HG02623 (cell line): ENCODE measurements around the gene FAAP20.

ENCODE experiments used
- ATAC-seq: cut with Tn5 transposase; IDR thresholded peaks from one replicate; pipeline ENCODE4 v1.9.1; 2021; ENCODE audit warnings: moderate library complexity; ENCODE audit not compliant: unreplicated experiment

Gene FAAP20

DNA sequence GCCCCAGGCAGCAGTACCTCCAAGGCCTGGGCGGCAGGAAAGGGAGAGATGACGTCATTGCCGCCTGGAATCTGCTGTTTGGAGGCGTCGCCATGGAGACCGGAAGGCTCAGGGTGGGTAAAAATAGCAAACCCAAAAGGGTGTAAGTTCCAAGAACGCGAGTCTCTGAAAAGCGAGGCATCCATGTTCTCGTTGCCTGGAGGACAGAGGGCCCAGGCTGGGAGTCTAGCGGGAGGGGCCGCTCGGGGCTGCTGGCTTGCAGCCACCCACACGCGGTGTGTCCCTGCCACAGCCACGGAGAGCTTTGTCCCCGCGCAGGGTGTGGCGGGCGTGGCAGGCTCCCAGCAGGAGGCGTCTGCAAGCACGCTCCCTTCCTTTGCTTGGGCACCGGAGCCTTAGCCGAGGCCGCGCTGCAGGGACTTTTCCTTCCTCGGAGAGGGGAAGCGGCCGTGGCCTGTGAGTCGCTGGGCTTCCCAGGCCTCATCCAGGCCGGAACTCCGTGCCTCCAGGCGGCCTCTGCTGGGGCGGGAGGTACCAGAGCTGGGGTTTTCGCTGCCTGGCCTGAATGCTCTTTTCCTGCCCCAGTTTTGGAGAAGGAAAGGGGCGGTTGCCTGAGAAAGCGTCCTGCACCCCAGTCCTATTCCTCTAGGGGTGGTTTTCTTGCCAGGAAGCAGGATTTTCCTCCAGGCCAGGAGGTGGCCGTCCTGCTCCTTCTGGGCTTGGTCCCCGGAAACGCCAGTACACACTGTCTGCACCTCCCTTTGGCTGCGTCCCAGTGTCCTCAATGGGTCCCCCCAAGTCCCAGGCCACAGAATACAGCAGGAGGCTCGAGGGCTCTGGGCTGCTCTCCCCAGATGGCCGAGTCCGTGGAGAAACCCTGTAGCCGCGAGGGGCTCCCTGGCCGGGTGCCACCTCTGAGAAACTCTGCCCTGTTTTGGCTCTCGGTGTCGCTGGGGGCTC is 18.2 kb upstream of the FAAP20 start:
- no peak for ATAC-seq

DNA sequence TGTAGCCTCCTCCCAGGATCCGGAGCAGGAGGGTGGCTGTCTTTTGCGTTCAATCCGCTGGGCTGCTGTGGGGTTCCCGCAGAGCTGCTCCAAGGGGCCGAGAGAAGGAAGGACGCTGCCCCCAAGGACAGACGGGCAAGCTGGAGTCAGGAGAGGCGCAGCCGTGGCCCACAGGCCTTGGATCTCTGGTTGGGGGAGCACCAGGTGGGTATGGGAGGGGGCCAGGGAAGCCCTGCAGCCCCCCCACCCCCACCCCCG is 17.6 kb upstream of the FAAP20 start:
- no peak for ATAC-seq

- no peak for ATAC-seq
Measured at GRCh38 chr1:2210786-2211185, 16.2 kb upstream of the FAAP20 start.

GRCh38 chr1:2210084-2210653 is 15.6 kb upstream of the FAAP20 start:
- no peak for ATAC-seq

GRCh38 chr1:2209400-2210083 is 15.0 kb upstream of the FAAP20 start:
- ATAC-seq, result no peak

GRCh38 chr1:2208309-2209239 is 14.0 kb upstream of the FAAP20 start:
- no peak for ATAC-seq

- no peak for ATAC-seq
Measured at GRCh38 chr1:2206813-2207487, 12.4 kb upstream of the FAAP20 start.

DNA sequence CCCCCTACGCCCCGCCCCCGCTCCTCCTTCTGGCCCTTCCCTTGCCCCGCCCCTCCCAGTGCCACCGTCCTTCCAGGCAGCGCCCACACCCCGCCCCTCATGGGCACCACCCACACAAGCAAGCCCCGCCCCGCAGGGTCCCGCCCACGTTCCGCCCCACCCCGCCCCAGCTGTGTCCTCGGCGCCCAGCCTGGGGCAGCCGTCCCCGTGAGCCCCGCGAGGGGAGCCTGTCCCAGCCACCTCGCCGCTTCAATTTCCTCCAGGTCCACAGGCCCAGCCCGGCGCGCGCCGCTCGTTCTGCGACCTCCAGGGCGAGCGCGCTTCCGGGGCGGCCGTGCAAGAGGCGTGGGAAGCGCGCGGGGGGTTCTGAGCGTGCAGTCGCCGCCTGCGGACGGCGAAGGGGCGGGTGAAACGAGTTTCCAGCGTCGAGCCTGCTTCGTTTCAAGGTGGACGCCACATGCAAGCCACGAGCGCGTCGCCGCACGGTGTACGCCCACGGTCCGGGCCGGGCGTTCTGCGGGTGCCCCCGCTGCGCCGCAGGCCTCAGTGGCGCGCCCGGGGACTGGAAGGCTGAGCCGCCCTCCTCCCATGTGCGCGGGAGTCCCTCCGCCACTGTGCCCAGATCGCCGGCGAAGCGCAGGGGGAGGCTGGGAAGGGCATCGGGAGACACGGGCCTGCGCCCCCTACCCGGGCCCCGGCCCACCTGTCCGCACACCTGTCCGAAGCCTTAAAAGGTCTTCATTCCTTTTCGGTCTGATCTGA is 10.8 kb upstream of the FAAP20 start:
- ATAC-seq, result peak; percentile 62

- ATAC-seq, result no peak
Measured at GRCh38 chr1:2204415-2205190, 10.0 kb upstream of the FAAP20 start.

DNA sequence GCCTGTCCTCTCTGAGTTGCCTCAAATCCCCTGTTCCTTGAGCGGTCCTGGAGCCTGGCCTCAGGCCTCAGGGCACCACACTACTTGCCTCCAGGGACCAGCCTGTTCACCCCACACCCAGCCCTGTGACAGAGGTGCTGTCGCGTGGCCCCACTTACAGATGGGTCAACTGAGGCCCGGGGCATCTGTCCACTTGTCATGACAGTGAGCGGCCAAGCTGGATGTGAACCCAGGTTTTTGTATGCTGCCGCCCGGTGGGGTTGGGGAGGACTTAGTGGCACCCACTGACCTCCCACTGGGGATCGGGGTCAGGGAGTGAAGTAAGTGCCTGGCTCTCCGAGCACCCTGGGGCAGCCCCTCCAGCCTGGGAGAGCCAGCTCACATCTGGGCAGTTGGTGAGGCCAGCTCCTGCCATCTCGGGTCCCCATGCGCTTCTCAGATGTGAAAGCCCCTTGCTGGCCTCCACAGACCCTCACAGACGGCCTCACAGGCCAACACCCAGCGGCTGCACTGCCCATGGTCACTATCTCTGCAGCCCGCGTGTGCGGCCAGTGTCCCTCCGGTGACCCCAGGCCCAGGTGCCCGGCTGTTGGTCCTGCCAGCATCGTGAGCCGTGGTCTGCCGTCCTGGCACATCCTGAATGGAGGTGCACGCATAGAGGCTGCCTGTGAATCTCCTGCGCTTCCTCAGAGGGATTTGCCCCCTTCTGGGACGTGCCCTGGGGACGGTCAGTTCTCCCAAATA is 9.3 kb upstream of the FAAP20 start:
- no peak for ATAC-seq

DNA sequence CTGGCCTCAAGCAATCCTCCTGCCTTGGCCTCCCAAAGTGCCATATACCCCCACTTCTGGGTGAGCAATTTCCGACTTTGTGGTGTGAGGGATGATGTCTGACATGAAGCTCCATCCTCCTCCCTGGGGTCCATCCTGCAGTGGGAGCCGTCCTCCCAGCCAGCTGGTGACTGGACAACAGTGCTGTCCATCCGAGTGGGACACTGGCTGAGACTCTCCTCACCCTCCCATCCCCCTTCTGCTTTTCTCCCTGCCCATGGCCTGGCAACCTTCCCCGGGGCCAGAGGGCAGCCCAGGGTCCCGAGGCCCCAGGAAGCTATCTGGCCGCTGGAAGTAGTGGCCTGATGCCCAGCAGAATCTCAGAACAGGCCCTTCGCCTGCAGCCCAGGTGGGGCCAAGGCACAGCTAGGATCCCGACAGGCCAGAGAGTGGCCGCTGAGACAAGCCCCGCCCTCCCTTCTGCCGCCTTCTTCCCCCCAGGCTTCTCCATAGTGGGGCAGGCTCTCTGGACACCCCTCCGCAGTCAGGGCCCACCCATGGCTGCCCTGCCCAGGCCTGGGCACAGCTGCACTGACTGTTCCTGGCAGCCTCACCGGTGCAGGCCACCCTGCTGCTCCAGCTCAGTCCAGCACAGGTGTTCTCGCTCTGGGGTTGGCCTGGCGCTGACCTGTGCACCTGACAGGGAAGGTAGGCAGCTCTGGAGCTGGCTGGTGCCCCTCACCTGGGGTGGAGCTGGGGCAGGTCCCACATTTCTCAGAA is 8.4 kb upstream of the FAAP20 start:
- no peak for ATAC-seq

- no peak for ATAC-seq
Measured at GRCh38 chr1:2202008-2202575, 7.5 kb upstream of the FAAP20 start.

DNA sequence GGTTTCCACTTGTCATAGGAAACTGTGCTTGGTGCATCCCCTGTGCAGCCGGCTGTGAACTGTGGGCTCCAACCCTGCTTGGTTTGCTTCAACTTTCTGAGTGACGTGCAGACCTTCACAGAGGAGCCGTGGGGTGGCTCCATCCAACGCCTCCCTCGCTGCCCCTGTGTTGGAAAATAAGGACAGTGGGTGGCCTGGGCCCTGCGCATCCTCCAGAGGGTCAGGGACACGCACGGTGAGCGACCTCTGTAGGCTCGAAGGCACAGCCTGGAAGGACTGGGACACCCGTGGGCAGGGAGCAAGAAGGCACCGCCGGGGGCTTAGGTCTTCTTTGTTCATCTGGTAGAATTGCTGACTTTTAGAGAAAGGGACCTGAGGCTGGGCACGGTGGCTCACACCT is 6.5 kb upstream of the FAAP20 start:
- ATAC-seq, result no peak

- no peak for ATAC-seq
Measured at GRCh38 chr1:2200308-2200943, 5.9 kb upstream of the FAAP20 start.

GRCh38 chr1:2199042-2199810 is 4.7 kb upstream of the FAAP20 start:
- no peak for ATAC-seq

GRCh38 chr1:2198571-2198970 is 4.0 kb upstream of the FAAP20 start:
- ATAC-seq, result no peak
